GM23338 (cell line): ENCODE results near the gene DTD2. TPM values are rescaled to one million over a fixed set of nuclear protein-coding genes. Genes with fewer than 3 reads are reported as not detected.

Source experiments
- ATAC-seq: fragments of 200-7000 bp; cut with Tn5 transposase; 3 replicates; pipeline ENCODE4 v1.9.1; 2020
- DNase-seq: peaks from one replicate; pipeline ENCODE4 v3.0.0-alpha.2; 2015; ENCODE audit warnings: low spot score
- H2AFZ ChIP-seq: fragments of 200-600 bp; sonication (generic); 2 replicates; pipeline ENCODE4 v1.8.0; 2016; ENCODE audit warnings: antibody characterized with exemption, mild to moderate bottlenecking, moderate library complexity
- H3F3A ChIP-seq: fragments of 200-600 bp; sonication (generic); replicated peaks from 2 replicates; pipeline ENCODE4 v1.8.0; 2017; ENCODE audit warnings: antibody characterized with exemption, mixed run types, low read depth
- H3K27ac ChIP-seq: fragments of 200-600 bp; sonication (generic); 2 replicates; pipeline ENCODE4 v1.6.1; 2016; ENCODE audit warnings: low read depth
- H3K27me3 ChIP-seq: fragments of 200-600 bp; sonication (generic); 2 replicates; pipeline ENCODE4 v1.8.0; 2016; ENCODE audit warnings: mild to moderate bottlenecking, mixed run types, moderate library complexity; ENCODE audit not compliant: insufficient read depth
- H3K36me3 ChIP-seq: fragments of 200-600 bp; sonication (generic); 2 replicates; pipeline ENCODE4 v1.8.0; 2016; ENCODE audit warnings: mild to moderate bottlenecking; ENCODE audit not compliant: insufficient read depth
- H3K4me1 ChIP-seq: fragments of 200-600 bp; sonication (generic); 2 replicates; pipeline ENCODE4 v1.8.0; 2016; ENCODE audit warnings: mild to moderate bottlenecking, moderate library complexity; ENCODE audit not compliant: insufficient read depth
- H3K4me2 ChIP-seq: fragments of 200-600 bp; sonication (generic); 2 replicates; pipeline ENCODE4 v1.7.1; 2017; ENCODE audit warnings: mixed run types
- H3K4me3 ChIP-seq: fragments of 200-600 bp; sonication (generic); 2 replicates; pipeline ENCODE4 v1.6.1; 2016; ENCODE audit warnings: mixed run types
- H3K79me2 ChIP-seq: fragments of 200-600 bp; sonication (generic); replicated peaks from 2 replicates; pipeline ENCODE4 v1.8.0; 2017; ENCODE audit warnings: mild to moderate bottlenecking; ENCODE audit not compliant: insufficient read depth
- H3K9me2 ChIP-seq: fragments of 200-600 bp; sonication (generic); 2 replicates; pipeline ENCODE4 v1.8.0; 2017; ENCODE audit not compliant: insufficient read depth
- H4K20me1 ChIP-seq: fragments of 200-600 bp; sonication (generic); replicated peaks from 2 replicates; pipeline ENCODE4 v1.8.0; 2017; ENCODE audit warnings: mild to moderate bottlenecking; ENCODE audit not compliant: insufficient read depth
- H3K27ac Mint-ChIP-seq: 2 replicates; pipeline ENCODE4 v1.8.0; 2020; ENCODE audit warnings: inconsistent platforms, mild to moderate bottlenecking, moderate library complexity, mixed read lengths
- H3K27me3 Mint-ChIP-seq: 3 replicates; pipeline ENCODE4 v1.8.0; 2022; ENCODE audit warnings: low read depth, mild to moderate bottlenecking, moderate library complexity, mixed read lengths, inconsistent platforms; ENCODE audit not compliant: insufficient read depth, poor library complexity
- H3K36me3 Mint-ChIP-seq: 3 replicates; pipeline ENCODE4 v1.8.0; 2021; ENCODE audit warnings: low read depth, mild to moderate bottlenecking, inconsistent platforms, moderate library complexity, mixed read lengths
- H3K4me1 Mint-ChIP-seq: 3 replicates; pipeline ENCODE4 v1.8.0; 2020; ENCODE audit warnings: mild to moderate bottlenecking, inconsistent platforms, mixed read lengths
- H3K4me3 Mint-ChIP-seq: 3 replicates; pipeline ENCODE4 v1.8.0; 2021; ENCODE audit warnings: moderate library complexity, mild to moderate bottlenecking, inconsistent platforms, mixed read lengths
- H3K9me3 Mint-ChIP-seq: 3 replicates; pipeline ENCODE4 v1.8.0; 2020; ENCODE audit warnings: moderate library complexity, mild to moderate bottlenecking, inconsistent platforms, mixed read lengths
- CTCF ChIP-seq, 2 experiments: fragments of 200-600 bp in 1 of 2; sonication (generic) in 1 of 2; conservative IDR thresholded peaks; 2 replicates each; pipeline versions ENCODE4 v1.5.1 to v1.6.1; 2016 to 2017; ENCODE audit warnings: antibody characterized with exemption in 2 of 2, low read depth in 2 of 2, mild to moderate bottlenecking in 2 of 2, moderate library complexity in 1 of 2
- EZH2 ChIP-seq: fragments of 200-600 bp; sonication (generic); IDR thresholded peaks from one replicate; pipeline ENCODE4 v1.8.0; 2017; ENCODE audit warnings: antibody characterized with exemption, mild to moderate bottlenecking, low read depth; ENCODE audit not compliant: unreplicated experiment
- EZH2phosphoT487 ChIP-seq: fragments of 200-600 bp; sonication (generic); IDR thresholded peaks from one replicate; pipeline ENCODE4 v1.8.1; 2018; ENCODE audit warnings: antibody characterized with exemption; ENCODE audit not compliant: unreplicated experiment
- JUNB ChIP-seq: IDR thresholded peaks from one replicate; pipeline ENCODE4 v1.6.1; 2016; ENCODE audit warnings: antibody characterized with exemption; ENCODE audit not compliant: unreplicated experiment
- NANOG ChIP-seq: IDR thresholded peaks from 2 replicates; pipeline ENCODE4 v1.6.1; 2016; ENCODE audit warnings: antibody characterized with exemption, borderline replicate concordance
- REST ChIP-seq: IDR thresholded peaks from one replicate; pipeline ENCODE4 v1.6.1; 2018; ENCODE audit warnings: antibody characterized with exemption; ENCODE audit not compliant: unreplicated experiment
- STAT1 ChIP-seq: IDR thresholded peaks from one replicate; pipeline ENCODE4 v1.6.1; 2016; ENCODE audit warnings: antibody characterized with exemption; ENCODE audit not compliant: unreplicated experiment
- ZNF114 ChIP-seq: fragments of 250-450 bp; sonication (Bioruptor Pico); IDR thresholded peaks from 2 replicates; pipeline ENCODE4 v1.5.0; 2020; ENCODE audit warnings: mild to moderate bottlenecking, moderate library complexity
- polyA plus RNA-seq: library from polyadenylated mRNA; unstranded; fragments of >200 nt; fragmentation: Nextera tagmentation; extraction: Ambion mirVana; gene quantifications from 2 replicates; pipeline ENCODE4 v1.2.1, GENCODE V29; 2016
- total RNA-seq: library from RNA; depleted of rRNA; stranded (reverse); fragments of >200 nt; shearing (Covaris generic); gene quantifications from 2 replicates; pipeline ENCODE4 v1.2.3, GENCODE V29; 2014

DTD2 gene
- total and polyA plus RNA-seq, 2 experiments from 2014 or later: 6.3 to 37.5 TPM

GRCh38 chr14:31402764-31403439 lies 54.4 kb downstream of the DTD2 start (continued):
- TF ChIP-seq ZNF114 (CRISPR knock-in tag): no peak

- Histone ChIP-seq H3K9me2 (no peaks in the 10 kb centered on the region), H4K20me1 (0 out of 2 replicates have a peak, but pooled peaks cover 3% of the 10 kb centered on the region), H3K4me2 (no peak overlapping the region), H3K36me3 (peaks cover 14% of the 10 kb centered on the region), H3K4me1 (no peaks in the 10 kb centered on the region), H3K79me2 (peaks cover 19% of the 10 kb centered on the region), H3K27ac (no peak overlapping the region), H3F3A (no peaks in the 10 kb centered on the region), H2AFZ (no peak overlapping the region), H3K27me3 (no peaks in the 10 kb centered on the region), H3K4me3 (no peak overlapping the region)
- no peak for TF ChIP-seq CTCF (conservative IDR thresholded peaks at IDR 0.05; ENCODE audit: low read depth in 2 of 2)
- DNase-seq (no peak), ATAC-seq (no peak)
- no peak overlapping the region for H3K4me3 Mint-ChIP-seq
- peaks cover 15% of the 10 kb centered on the region; the same call in 2 of the 3 replicates for H3K36me3 Mint-ChIP-seq
- peaks cover 4% of the 10 kb centered on the region; the same call in 2 of the 3 replicates for H3K4me1 Mint-ChIP-seq
- H3K27ac Mint-ChIP-seq: no peak overlapping the region
- H3K9me3 Mint-ChIP-seq: no peaks in the 10 kb centered on the region
- no peaks in the 10 kb centered on the region for H3K27me3 Mint-ChIP-seq
Observed at GRCh38 chr14:31401369-31401932, 55.9 kb downstream of the DTD2 start.

GRCh38 chr14:31400031-31400638 lies 57.2 kb downstream of the DTD2 start:
- Histone ChIP-seq H3K27me3 (no peaks in the 10 kb centered on the region), H2AFZ (no peak overlapping the region), H4K20me1 (no peaks in the 10 kb centered on the region; the same call in 1 of the 2 replicates), H3K4me2 (no peak overlapping the region), H3K79me2 (peaks cover 10% of the 10 kb centered on the region), H3K9me2 (no peaks in the 10 kb centered on the region), H3K4me1 (no peaks in the 10 kb centered on the region), H3K36me3 (peaks cover 14% of the 10 kb centered on the region), H3K4me3 (no peak overlapping the region), H3K27ac (no peak overlapping the region), H3F3A (no peaks in the 10 kb centered on the region)
- no peak overlapping the region for H3K4me3 Mint-ChIP-seq
- H3K4me1 Mint-ChIP-seq: peaks cover 4% of the 10 kb centered on the region; the same call in 2 of the 3 replicates
- peaks cover 1% of the 10 kb centered on the region for H3K27me3 Mint-ChIP-seq
- no peak overlapping the region for H3K27ac Mint-ChIP-seq
- DNase-seq (no peak), ATAC-seq (no peak)
- H3K9me3 Mint-ChIP-seq: no peaks in the 10 kb centered on the region
- H3K36me3 Mint-ChIP-seq: peaks cover 18% of the 10 kb centered on the region; the same call in 2 of the 3 replicates
- TF ChIP-seq CTCF (conservative IDR thresholded peaks at IDR 0.05; ENCODE audit: low read depth in 2 of 2) (no peak), STAT1 (no peak), ZNF114 (CRISPR knock-in tag) (no peak), EZH2phosphoT487 (no peak), NANOG (no peak), EZH2 (no peak), REST (no peak), JUNB (no peak)
